DOHH2 (cell line): ENCODE results near the gene WDR27.

Experiments used
- H3F3A ChIP-seq: fragments of 200-600 bp; sonication (generic), shearing (Covaris generic); 2 replicates; pipeline ENCODE4 v1.6.0; 2016; ENCODE audit warnings: antibody characterized with exemption, mild to moderate bottlenecking; ENCODE audit not compliant: control insufficient read depth, insufficient read depth
- H3K27ac ChIP-seq: fragments of 200-600 bp; sonication (generic); 2 replicates; pipeline ENCODE4 v1.5.1; 2014; ENCODE audit warnings: low read depth, mild to moderate bottlenecking, low read length, moderate library complexity
- H3K27me3 ChIP-seq: fragments of 200-600 bp; sonication (generic); 2 replicates; pipeline ENCODE4 v1.6.1; 2014; ENCODE audit warnings: mild to moderate bottlenecking, low read length, mixed read lengths; ENCODE audit not compliant: control insufficient read depth
- H3K36me3 ChIP-seq: fragments of 200-600 bp; sonication (generic); 2 replicates; pipeline ENCODE4 v1.6.1; 2014; ENCODE audit warnings: mild to moderate bottlenecking, low read length, moderate library complexity, mixed read lengths; ENCODE audit not compliant: control insufficient read depth
- H3K4me1 ChIP-seq: fragments of 200-600 bp; sonication (generic); 2 replicates; pipeline ENCODE4 v1.6.1; 2014; ENCODE audit warnings: mild to moderate bottlenecking, low read length, mixed read lengths; ENCODE audit not compliant: control insufficient read depth
- H3K4me2 ChIP-seq: fragments of 200-600 bp; sonication (generic); 2 replicates; pipeline ENCODE4 v1.6.0; 2014; ENCODE audit warnings: mild to moderate bottlenecking, low read length, moderate library complexity
- H3K4me3 ChIP-seq: fragments of 200-600 bp; sonication (generic); 2 replicates; pipeline ENCODE4 v1.5.1; 2014; ENCODE audit warnings: mild to moderate bottlenecking, low read length, mixed read lengths
- H3K79me2 ChIP-seq: fragments of 200-600 bp; sonication (generic); 2 replicates; pipeline ENCODE4 v1.6.1; 2014; ENCODE audit warnings: mild to moderate bottlenecking, low read length, mixed read lengths; ENCODE audit not compliant: control insufficient read depth
- H3K9me2 ChIP-seq: fragments of 200-600 bp; sonication (generic); replicated peaks from 2 replicates; pipeline ENCODE4 v1.6.1; 2014; ENCODE audit warnings: mild to moderate bottlenecking, low read length, mixed read lengths; ENCODE audit not compliant: control insufficient read depth
- H3K9me3 ChIP-seq: fragments of 200-600 bp; sonication (generic); 2 replicates; pipeline ENCODE4 v1.6.1; 2014; ENCODE audit warnings: antibody characterized with exemption, low read length, mixed read lengths; ENCODE audit not compliant: control insufficient read depth, insufficient read depth
- H4K20me1 ChIP-seq: fragments of 200-600 bp; sonication (generic); 2 replicates; pipeline ENCODE4 v1.6.0; 2014; ENCODE audit warnings: low read depth, mild to moderate bottlenecking, antibody characterized with exemption, low read length, moderate library complexity; ENCODE audit not compliant: control insufficient read depth, insufficient read depth
- EZH2phosphoT487 ChIP-seq: fragments of 200-600 bp; sonication (generic); IDR thresholded peaks from 2 replicates; pipeline ENCODE4 v1.6.1; 2017; ENCODE audit warnings: borderline replicate concordance, mild to moderate bottlenecking, antibody characterized with exemption, low read length, moderate library complexity, mixed read lengths
- TF ChIP-seq, protein P1 (sequence below): fragments of 200-600 bp; sonication (generic); IDR thresholded peaks from one replicate; pipeline ENCODE4 v1.5.1; 2014; ENCODE audit warnings: antibody characterized with exemption, mild to moderate bottlenecking, low read depth, low read length; ENCODE audit not compliant: poor library complexity, severe bottlenecking

The WDR27 gene

DNA sequence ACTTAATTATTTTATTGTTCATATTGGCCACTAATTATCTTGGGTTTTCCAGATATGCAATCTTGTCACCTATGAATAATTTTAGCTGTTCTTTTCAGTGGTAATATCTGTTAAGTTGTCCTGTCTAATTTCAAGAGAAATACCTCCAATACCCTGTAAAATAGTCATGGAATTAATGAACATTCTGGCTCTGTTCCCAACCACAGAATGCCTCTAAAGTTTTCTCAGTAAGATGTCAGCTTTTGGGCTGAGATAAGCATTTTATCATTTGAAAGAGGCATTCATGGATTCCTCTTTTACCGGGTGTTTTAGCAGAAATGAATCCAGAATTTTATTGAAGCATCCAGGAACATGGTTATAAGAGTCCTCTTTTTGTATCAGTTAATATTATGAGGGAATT is 109.3 kb downstream of the WDR27 start:
- H3F3A ChIP-seq, result no peaks in the 10 kb centered on the region
- no peak overlapping the region for H3K4me2 ChIP-seq
- no peak overlapping the region for H3K4me3 ChIP-seq
- H3K36me3 ChIP-seq, result no peaks in the 10 kb centered on the region
- H3K9me2 ChIP-seq, result no peaks in the 10 kb centered on the region
- TF ChIP-seq EZH2phosphoT487, result no peak
- H3K27ac ChIP-seq, result no peak overlapping the region
- no peaks in the 10 kb centered on the region for H4K20me1 ChIP-seq
- no peaks in the 10 kb centered on the region for H3K79me2 ChIP-seq
- peaks cover 14% of the 10 kb centered on the region for H3K4me1 ChIP-seq
- H3K27me3 ChIP-seq, result no peaks in the 10 kb centered on the region
- H3K9me3 ChIP-seq, result no peaks in the 10 kb centered on the region

DNA sequence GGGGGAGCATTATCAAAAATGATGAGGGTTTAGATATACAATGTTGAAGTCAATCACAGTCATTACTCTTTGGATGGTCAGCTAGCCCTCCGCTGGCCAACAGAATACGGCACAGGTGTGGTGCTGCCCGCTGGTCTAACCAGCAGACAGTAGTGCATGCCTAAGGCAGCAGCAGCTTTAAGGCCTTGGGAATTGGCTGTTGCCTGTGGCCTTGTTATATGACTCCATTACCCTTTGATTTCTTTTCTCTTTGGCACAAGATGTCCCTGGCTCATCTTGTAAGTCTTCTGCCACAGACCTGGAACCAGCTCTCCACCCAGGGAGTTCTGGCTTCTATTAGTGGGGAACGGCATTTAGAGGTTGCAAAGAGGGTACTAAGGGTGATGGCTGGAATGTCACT is 110.2 kb downstream of the WDR27 start:
- Histone ChIP-seq H3K27me3 (no peaks in the 10 kb centered on the region), H3K4me1 (peaks cover 14% of the 10 kb centered on the region), H3K79me2 (no peaks in the 10 kb centered on the region), H4K20me1 (no peaks in the 10 kb centered on the region), H3K9me3 (no peaks in the 10 kb centered on the region), H3K9me2 (no peaks in the 10 kb centered on the region), H3K27ac (no peak overlapping the region), H3K4me3 (no peak overlapping the region), H3F3A (no peaks in the 10 kb centered on the region), H3K36me3 (no peaks in the 10 kb centered on the region), H3K4me2 (no peak overlapping the region)
- TF ChIP-seq EZH2phosphoT487, result no peak
- TF ChIP-seq, protein P1, sequence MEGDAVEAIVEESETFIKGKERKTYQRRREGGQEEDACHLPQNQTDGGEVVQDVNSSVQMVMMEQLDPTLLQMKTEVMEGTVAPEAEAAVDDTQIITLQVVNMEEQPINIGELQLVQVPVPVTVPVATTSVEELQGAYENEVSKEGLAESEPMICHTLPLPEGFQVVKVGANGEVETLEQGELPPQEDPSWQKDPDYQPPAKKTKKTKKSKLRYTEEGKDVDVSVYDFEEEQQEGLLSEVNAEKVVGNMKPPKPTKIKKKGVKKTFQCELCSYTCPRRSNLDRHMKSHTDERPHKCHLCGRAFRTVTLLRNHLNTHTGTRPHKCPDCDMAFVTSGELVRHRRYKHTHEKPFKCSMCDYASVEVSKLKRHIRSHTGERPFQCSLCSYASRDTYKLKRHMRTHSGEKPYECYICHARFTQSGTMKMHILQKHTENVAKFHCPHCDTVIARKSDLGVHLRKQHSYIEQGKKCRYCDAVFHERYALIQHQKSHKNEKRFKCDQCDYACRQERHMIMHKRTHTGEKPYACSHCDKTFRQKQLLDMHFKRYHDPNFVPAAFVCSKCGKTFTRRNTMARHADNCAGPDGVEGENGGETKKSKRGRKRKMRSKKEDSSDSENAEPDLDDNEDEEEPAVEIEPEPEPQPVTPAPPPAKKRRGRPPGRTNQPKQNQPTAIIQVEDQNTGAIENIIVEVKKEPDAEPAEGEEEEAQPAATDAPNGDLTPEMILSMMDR, result no peak

DNA sequence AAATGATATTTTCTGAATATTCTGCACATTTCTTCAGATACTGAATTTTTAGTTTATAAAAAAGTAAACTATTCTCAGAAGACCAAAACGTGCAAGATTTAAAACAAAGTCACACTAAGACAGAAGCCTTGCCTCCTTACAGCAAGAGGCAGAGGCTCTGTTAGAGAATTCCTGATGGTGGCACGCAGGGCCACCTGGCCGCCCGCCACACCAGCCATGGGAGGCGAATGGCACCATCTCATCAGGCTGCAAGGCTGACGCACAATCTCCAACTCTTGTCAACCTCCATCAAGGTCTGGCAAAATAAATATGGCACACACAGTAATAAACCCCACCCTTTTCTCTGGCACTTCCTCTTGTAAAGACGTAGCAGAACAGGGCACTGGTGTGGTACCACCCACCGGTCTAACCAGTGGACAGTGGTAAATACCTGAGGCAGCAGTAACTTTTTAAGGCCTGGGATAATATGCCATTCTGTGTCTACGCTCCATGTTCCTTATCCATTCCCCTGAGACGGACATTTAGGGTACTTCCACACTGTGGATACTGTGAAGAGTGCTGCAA is 111.4 kb downstream of the WDR27 start:
- Histone ChIP-seq H3K79me2 (no peaks in the 10 kb centered on the region), H3F3A (no peaks in the 10 kb centered on the region), H3K4me3 (no peak overlapping the region), H4K20me1 (no peaks in the 10 kb centered on the region), H3K9me3 (no peaks in the 10 kb centered on the region), H3K27ac (no peak overlapping the region), H3K4me2 (no peak overlapping the region), H3K4me1 (peaks cover 14% of the 10 kb centered on the region), H3K27me3 (no peaks in the 10 kb centered on the region), H3K9me2 (no peaks in the 10 kb centered on the region), H3K36me3 (no peaks in the 10 kb centered on the region)
- TF ChIP-seq, protein P1, result no peak
- no peak for TF ChIP-seq EZH2phosphoT487

DNA sequence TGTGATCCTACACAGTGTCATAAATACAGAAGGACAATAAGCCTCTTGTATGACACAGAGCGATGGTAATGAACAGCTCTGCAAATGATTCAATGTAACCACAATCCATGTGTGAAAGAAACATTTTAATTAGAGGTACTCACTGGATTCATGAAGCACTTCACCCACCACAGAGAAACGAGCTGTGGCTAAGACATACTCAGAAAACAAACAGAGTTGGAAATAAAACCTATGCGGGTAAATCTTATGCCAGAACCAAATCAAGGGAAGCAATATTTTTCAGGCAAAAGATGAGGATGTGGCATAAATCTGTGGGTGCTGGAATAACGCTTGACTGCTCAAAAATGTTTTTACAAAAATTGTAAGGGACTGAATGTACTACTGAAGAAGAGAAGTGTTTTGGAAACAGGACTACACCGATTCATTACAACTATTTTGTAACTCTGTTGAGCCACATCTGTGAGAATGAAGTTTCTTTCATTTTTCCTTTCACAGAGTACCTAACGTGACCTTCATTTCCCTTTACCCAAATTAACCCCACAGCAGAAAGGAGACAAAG is 112.1 kb downstream of the WDR27 start:
- no peaks in the 10 kb centered on the region for H3F3A ChIP-seq
- H3K9me2 ChIP-seq, result no peaks in the 10 kb centered on the region
- H3K27ac ChIP-seq, result no peak overlapping the region
- TF ChIP-seq, protein P1, result no peak
- no peak for TF ChIP-seq EZH2phosphoT487
- no peaks in the 10 kb centered on the region for H3K79me2 ChIP-seq
- H3K36me3 ChIP-seq, result no peaks in the 10 kb centered on the region
- H3K4me2 ChIP-seq, result no peak overlapping the region
- no peaks in the 10 kb centered on the region for H3K9me3 ChIP-seq
- no peak overlapping the region for H3K4me3 ChIP-seq
- H3K4me1 ChIP-seq, result peaks cover 14% of the 10 kb centered on the region
- H4K20me1 ChIP-seq, result no peaks in the 10 kb centered on the region
- no peaks in the 10 kb centered on the region for H3K27me3 ChIP-seq
